NCI-H774 (cell line): ENCODE measurements around the gene SLC12A7.

ENCODE experiments used
- DNase-seq: peaks from one replicate; lab custom pipeline; 2025; lab: John Stamatoyannopoulos, UW

SLC12A7 gene

DNA sequence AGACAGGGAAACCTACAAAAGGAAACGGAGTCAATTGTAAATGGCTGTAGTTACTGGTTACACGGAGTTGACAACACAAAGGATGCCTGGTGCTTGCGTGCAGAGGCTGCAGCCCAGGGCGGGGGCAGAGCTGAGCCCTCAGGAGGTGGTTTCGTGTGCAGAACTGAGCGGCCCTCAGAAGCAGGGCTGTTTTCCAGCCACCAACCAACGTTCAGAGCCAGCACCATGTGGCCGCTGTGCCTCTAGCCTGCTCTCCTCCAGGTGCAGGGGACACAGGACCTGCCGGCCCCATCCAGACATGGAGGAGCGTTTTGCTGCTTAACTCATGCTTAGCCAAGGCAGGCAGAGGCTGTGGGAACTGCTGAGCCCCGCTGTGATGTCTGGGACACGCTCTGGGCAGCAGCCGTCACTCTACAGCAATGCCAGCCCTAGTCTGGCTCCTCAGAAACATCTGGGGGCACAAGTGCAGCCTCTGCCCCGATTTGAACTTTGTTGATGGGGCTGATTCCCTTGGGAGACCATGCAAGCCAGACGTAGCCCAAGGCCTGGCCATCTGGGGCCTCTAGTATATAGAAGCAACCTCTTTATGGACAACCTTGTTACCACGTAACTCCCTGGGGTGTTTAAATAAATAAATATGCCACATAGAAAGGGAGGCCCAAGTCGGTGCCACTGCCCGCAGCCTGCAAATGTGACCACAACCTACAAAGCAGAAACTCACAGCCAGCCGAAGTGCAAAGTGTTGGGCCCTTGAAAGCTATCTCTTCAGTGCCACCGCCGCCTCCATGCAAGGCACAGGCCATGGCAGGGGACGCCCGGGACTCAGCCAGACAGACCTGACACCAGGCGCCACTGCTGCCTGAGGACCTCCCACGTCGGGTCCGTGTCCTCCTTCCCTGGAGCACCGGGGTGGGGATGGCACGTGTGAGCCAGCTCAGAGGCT is 61.2 kb downstream of the SLC12A7 start:
- no peak for DNase-seq

DNA sequence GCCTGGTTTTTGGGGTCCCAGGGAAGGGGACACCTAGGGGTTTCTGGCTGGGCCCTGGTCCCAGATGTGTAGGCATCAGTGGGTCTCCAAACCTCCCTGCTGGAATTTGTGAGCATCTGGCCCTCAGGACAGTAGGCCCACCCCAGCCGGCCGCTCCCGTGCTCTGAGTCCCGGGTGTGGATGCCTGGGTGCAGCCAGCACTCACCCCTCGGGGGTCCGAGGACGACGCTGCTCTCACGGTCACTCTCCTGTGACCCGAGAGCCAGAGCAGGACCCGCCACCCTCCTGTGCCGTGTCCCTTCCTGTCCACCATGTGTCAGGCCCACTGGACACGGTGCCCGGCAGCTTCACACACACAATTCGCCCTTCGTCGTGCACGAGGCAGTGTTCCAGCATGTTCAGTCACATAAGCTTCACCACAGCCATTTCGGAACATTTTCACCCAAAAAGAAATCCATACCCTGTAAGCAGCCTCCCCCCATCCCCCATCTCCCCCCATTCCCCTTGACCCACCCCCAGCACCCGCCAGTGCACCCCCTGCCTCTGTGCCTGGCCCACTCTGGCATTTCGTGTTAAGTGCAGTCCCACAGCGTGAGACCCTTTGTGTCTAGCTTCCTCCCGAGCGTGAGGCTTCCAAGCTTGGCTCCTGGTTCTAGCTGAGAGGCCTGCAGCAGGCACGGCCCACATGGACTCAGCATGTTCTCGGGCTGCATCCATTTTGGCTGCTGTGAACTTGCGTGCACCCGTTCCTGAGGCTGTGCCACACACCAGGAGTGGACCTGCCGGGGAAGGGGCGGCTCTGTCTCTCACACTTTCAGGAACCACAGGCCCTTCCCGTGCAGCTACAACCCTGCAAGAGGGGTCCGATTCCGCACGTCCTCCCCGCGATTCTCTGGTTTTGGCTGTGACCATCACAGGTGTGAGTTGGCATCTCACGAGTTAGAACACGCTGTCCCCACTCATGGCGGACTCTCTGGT is 62.7 kb downstream of the SLC12A7 start:
- DNase-seq: no peak

DNA sequence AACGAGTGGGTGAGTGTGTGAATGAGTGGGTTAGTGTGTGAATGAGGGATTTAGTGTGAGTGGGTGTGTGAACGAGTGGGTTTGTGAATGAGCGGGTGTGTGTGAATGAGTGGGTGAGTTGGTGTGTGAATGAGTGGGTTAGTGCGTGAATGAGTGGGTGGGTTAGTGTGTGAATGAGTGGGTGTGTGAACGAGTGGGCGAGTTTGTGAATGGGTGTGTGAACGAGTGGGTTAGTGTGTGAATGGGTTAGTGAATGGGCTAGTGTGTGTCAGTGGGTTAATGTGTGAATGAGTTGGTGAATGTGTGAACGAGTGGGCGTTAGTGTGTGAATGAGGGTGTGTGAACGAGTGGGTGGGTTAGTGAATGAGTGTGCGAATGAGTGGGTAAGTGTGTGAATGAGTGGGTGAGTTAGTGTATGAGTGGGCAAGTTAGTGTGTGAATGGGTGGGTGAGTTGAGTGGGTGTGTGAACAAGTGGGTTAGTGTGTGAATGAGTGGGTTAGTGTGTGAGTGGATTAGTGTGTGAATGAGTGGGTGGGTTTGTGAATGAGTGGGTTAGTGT is 63.6 kb downstream of the SLC12A7 start:
- no peak for DNase-seq

DNA sequence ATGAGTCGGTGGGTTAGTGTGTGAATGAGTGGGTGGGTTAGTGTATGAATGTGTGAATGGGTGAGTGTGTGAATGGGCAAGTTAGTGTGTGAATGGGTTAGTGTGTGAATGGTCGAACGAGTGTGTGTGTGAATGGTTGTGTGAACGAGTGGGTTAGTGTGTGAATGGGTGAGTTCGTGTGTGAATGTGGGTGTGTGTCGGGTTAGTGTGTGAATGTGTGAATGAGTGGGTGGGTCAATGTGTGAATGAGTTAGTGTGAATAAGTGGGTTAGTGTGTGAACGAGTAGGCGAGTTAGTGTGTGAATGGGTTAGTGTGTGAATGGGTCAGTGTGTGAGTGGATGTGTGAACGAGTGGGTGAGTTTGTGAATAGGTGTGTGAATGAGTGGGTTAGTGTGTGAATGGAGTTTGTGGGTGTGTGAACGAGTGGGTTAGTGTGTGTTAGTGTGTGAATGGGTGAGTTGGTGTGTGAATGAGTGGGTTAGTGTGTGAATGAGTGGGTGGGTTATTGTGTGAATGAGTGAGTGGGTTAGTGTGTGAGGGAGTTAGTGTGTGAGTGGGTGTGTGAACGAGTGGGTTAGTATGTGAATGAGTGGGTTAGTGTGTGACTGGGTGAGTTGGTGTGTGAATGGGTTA is 64.4 kb downstream of the SLC12A7 start:
- DNase-seq: no peak

GRCh38 chr5:1045960-1046560 is 65.8 kb downstream of the SLC12A7 start:
- no peak for DNase-seq

- no peak for DNase-seq
These were observed 67.7 kb downstream of the SLC12A7 start for GRCh38 chr5:1044117-1044516.

GRCh38 chr5:1043327-1043726 is 68.5 kb downstream of the SLC12A7 start:
- DNase-seq: no peak

DNA sequence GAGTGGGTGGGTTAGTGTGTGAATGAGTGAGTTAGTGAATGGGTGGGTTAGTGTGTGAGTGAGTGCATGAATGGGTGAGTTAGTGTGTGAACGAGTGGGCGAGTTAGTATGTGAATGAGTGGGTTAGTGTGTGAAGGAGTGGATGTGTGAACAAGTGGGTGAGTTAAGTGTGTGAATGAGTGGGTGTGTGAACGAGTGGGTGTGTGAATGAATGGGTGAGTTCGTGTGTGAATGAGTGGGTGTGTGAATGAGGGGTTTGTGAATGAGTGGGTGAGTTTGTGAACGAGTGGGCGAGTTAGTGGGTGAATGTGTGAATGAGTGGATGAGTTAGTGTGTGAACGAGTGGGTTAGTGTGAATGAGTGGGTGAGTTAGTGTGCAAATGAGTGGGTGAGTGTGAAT is 69.2 kb downstream of the SLC12A7 start:
- no peak for DNase-seq

DNA sequence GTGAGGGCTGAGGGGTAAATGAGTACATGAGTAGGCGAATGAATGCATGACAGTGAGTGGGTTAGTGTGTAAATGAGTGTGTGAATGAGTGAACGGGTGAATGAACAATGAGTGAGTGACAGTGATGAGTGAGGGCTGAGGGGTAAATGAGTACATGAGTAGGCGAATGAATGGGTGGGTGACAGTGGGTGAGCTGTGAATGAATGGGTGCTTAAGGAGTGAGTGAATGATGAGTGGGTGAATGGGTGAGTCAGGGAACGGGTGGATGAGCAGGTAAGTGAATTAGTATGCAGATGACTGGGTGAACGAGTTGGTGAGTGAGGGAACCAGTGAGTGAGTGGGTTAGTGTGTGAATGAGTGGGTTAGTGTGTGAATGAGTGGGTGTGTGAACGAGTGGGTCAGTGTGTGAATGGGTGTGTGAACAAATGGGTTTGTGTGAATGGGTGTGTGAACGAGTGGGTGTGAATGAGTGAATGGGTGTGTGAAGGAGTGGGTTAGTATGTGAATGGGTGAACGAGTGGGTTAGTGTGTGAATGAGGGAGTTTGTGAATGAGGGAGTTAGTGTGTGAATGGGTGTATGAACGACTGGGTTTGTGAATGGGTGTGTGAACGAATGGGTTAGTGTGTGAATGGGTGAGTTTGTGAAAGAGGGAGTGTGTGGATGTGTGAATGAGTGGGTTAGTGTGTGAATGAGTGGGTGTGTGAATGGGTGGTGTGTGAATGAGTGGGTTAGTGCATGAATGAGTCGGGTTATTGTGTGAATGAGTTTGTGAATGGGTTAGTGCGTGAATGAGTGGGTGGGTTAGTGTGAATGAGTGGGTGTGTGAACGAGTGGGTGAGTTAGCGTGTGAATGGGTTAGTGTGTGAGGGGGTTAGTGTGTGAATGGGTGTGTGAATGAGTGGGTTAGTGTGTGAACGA is 70.4 kb downstream of the SLC12A7 start:
- no peak for DNase-seq

DNA sequence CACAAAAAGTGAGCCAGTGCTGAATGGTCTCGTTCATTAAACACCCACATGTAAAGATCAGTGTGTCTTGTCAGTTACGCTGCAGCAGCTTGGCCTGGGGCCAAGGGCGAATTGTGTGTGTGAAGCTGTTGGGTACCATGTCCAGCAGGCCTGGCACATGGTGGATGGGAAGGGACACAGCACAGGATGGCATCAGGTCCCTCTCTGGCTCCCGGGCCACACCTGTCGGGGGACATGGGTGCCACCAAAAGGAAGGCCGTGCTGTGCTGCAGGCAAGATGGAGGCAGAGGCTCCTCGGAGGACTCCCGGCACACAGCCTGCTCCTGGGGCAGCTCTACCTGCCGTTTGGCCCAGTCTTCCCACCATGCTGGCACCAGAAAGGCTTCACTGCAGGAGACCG is 71.3 kb downstream of the SLC12A7 start:
- DNase-seq: no peak

GRCh38 chr5:1039706-1040260 is 72.1 kb downstream of the SLC12A7 start:
- no peak for DNase-seq

DNA sequence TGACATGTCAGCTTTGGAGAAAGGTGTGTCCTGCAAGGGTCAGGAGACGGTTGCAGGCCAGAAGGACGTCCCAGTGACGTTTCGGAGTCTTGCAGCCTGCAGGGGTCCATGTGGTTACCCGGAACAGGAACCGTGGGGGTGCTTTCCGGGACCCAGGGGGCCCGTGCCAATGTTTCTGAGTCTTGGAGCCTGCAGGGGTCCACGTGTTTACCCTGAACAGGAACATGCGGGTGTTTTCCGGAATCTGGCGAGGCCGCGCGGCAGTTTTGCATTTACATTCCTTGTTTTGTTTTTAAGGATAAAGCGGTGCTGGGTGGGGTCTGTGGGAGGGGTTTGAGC is 72.7 kb downstream of the SLC12A7 start:
- no peak for DNase-seq

GRCh38 chr5:1038417-1039209 is 73.2 kb downstream of the SLC12A7 start:
- DNase-seq: no peak

DNA sequence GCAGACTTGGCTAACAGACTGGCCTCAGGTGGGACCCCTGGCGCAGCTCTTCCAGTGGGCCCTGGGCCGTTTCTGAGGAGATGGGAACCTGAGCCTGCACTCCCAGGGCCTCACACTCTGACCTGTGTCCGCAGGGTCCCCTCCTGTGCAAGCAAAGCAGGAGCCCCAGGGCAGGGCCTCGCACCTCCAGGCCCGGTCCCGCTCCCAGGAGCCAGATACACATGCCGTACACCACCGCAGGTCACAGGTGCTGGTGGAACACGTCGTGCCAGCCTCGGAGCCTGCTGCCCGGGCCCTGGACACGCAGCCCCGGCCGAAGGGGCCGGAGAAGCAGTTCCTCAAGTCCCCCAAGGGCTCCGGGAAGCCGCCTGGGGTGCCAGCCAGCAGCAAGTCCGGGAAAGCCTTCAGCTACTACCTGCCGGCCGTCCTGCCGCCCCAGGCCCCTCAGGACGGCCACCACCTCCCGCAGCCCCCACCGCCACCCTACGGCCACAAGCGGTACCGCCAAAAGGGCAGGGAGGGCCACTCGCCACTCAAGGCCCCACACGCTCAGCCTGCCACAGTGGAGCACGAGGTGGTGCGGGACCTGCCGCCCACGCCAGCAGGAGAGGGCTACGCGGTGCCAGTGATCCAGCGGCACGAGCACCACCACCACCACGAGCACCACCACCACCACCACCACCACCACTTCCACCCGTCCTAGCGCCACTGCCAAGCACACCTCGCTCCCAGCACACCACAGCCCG is 74.0 kb downstream of the SLC12A7 start:
- no peak for DNase-seq

DNA sequence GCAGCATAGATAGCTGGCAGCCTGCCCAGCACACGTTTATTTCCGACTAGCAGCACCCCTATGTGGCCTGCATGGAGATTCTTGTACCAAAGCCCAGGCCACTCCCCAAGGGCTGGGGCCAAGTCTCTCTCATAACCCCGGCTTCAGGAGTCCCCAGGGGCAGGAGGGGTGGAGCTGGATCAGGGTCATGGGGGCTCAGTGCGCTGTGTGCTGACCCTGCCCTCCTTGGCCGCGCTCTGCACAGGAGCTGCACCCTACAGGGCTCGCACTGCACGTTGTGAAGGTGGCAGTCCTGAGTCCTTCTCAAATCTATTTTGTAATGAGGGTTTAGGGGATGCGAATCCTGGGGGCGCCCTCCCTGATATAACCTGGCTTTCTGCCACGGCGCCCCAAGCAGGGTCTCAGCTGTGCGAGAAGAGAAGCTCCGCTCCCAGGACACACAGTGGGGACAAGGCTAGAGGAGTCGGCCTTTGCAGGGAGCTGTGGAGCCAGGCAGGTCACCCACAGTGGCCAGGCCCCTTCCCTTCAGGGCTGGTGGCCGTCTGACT is 74.7 kb downstream of the SLC12A7 start:
- DNase-seq: no peak

GRCh38 chr5:1036504-1037122 is 75.2 kb downstream of the SLC12A7 start:
- no peak for DNase-seq

- no peak for DNase-seq
These were observed 76.2 kb downstream of the SLC12A7 start for GRCh38 chr5:1035421-1036405.
